Mucosa of stomach (tissue), 1 donor: ENCODE results near the gene HNF1B.
"Not testable (repeated sequence)": the region's sequence is repeated elsewhere in the genome, so short reads cannot be mapped to it uniquely, and the experiment has no call there.

Source experiments
- H3K27me3 ChIP-seq: one replicate; pipeline ENCODE4 v1.7.0; 2013; ENCODE audit warnings: mild to moderate bottlenecking, low read length; ENCODE audit not compliant: control insufficient read depth, insufficient read depth
- H3K36me3 ChIP-seq: one replicate; pipeline ENCODE4 v1.7.0; 2013; ENCODE audit warnings: low read length; ENCODE audit not compliant: control insufficient read depth, insufficient read depth
- H3K4me1 ChIP-seq: one replicate; pipeline ENCODE4 v1.7.0; 2013; ENCODE audit warnings: mild to moderate bottlenecking, low read length; ENCODE audit not compliant: control insufficient read depth, insufficient read depth
- H3K4me3 ChIP-seq: one replicate; pipeline ENCODE4 v1.7.0; 2013; ENCODE audit warnings: low read length
- H3K9ac ChIP-seq: one replicate; pipeline ENCODE4 v1.7.0; 2013; ENCODE audit warnings: mild to moderate bottlenecking, low read length, moderate library complexity
- H3K9me3 ChIP-seq: one replicate; pipeline ENCODE4 v1.7.0; 2013; ENCODE audit warnings: mild to moderate bottlenecking, low read length, moderate library complexity; ENCODE audit not compliant: control insufficient read depth
- donor health status: Pancreatic carcinoma.

HNF1B gene

GRCh38 chr17:37744961-37745800 is at the start of gene HNF1B:
Gene HNF1B (minus strand): TSS chr17:37745059. CDS start chr17:37744884, 175 bp downstream.
- Histone ChIP-seq H3K27me3 (peaks cover 51% of the 10 kb centered on the region), H3K9me3 (no peaks in the 10 kb centered on the region), H3K9ac (peak within 1 kb of the TSS; percentile 89), H3K36me3 (no peaks in the 10 kb centered on the region), H3K4me1 (peaks cover 17% of the 10 kb centered on the region), H3K4me3 (peak within 1 kb of the TSS; percentile 66)

- Histone ChIP-seq H3K36me3 (no peaks in the 10 kb centered on the region), H3K9me3 (no peaks in the 10 kb centered on the region), H3K4me3 (no peak overlapping the region), H3K27me3 (peaks cover 4% of the 10 kb centered on the region), H3K9ac (no peak overlapping the region), H3K4me1 (no peaks in the 10 kb centered on the region)
Observed at GRCh38 chr17:37792787-37793186, 47.9 kb upstream of the HNF1B start.

GRCh38 chr17:37791447-37792399 is 46.9 kb upstream of the HNF1B start:
- no peaks in the 10 kb centered on the region for H3K36me3 ChIP-seq
- H3K27me3 ChIP-seq: peaks cover 4% of the 10 kb centered on the region
- H3K9ac ChIP-seq: no peak overlapping the region
- H3K9me3 ChIP-seq: no peaks in the 10 kb centered on the region
- H3K4me3 ChIP-seq: no peak overlapping the region
- H3K4me1 ChIP-seq: peaks cover 8% of the 10 kb centered on the region

GRCh38 chr17:37789771-37790541 is 45.1 kb upstream of the HNF1B start:
- Histone ChIP-seq H3K9ac (no peak overlapping the region), H3K4me3 (no peak overlapping the region), H3K27me3 (peaks cover 4% of the 10 kb centered on the region), H3K9me3 (no peaks in the 10 kb centered on the region), H3K36me3 (no peaks in the 10 kb centered on the region), H3K4me1 (peaks cover 8% of the 10 kb centered on the region)

- Histone ChIP-seq H3K4me3 (no peak overlapping the region), H3K4me1 (peaks cover 8% of the 10 kb centered on the region), H3K36me3 (no peaks in the 10 kb centered on the region), H3K9ac (no peak overlapping the region), H3K9me3 (no peaks in the 10 kb centered on the region), H3K27me3 (peaks cover 4% of the 10 kb centered on the region)
Observed at GRCh38 chr17:37789021-37789565, 44.2 kb upstream of the HNF1B start.

GRCh38 chr17:37788526-37788925 is 43.7 kb upstream of the HNF1B start:
- no peak overlapping the region for H3K4me3 ChIP-seq
- no peaks in the 10 kb centered on the region for H3K9me3 ChIP-seq
- H3K27me3 ChIP-seq: peaks cover 4% of the 10 kb centered on the region
- no peak overlapping the region for H3K9ac ChIP-seq
- H3K4me1 ChIP-seq: peaks cover 8% of the 10 kb centered on the region
- H3K36me3 ChIP-seq: no peaks in the 10 kb centered on the region

GRCh38 chr17:37787055-37787757 is 42.3 kb upstream of the HNF1B start:
- Histone ChIP-seq H3K4me3 (no peak overlapping the region), H3K9ac (no peak overlapping the region), H3K36me3 (no peaks in the 10 kb centered on the region), H3K4me1 (peaks cover 8% of the 10 kb centered on the region), H3K27me3 (peaks cover 4% of the 10 kb centered on the region), H3K9me3 (no peaks in the 10 kb centered on the region)

GRCh38 chr17:37786481-37786880 is 41.6 kb upstream of the HNF1B start:
- no peak overlapping the region for H3K9ac ChIP-seq
- H3K9me3 ChIP-seq: no peaks in the 10 kb centered on the region
- H3K27me3 ChIP-seq: peaks cover 4% of the 10 kb centered on the region
- H3K4me1 ChIP-seq: peaks cover 8% of the 10 kb centered on the region
- H3K4me3 ChIP-seq: no peak overlapping the region
- no peaks in the 10 kb centered on the region for H3K36me3 ChIP-seq

GRCh38 chr17:37782460-37782859 is 37.6 kb upstream of the HNF1B start:
- not testable (repeated sequence) for H3K4me3 ChIP-seq, H3K9me3 ChIP-seq, H3K36me3 ChIP-seq, H3K27me3 ChIP-seq, H3K9ac ChIP-seq, H3K4me1 ChIP-seq

GRCh38 chr17:37781451-37781850 is 36.6 kb upstream of the HNF1B start:
- H3K9ac ChIP-seq: no peak overlapping the region
- H3K9me3 ChIP-seq: no peaks in the 10 kb centered on the region
- H3K36me3 ChIP-seq: no peaks in the 10 kb centered on the region
- no peaks in the 10 kb centered on the region for H3K4me1 ChIP-seq
- no peak overlapping the region for H3K4me3 ChIP-seq
- no peaks in the 10 kb centered on the region for H3K27me3 ChIP-seq

GRCh38 chr17:37779554-37779953 is 34.7 kb upstream of the HNF1B start:
- Histone ChIP-seq H3K27me3 (no peaks in the 10 kb centered on the region), H3K9ac (no peak overlapping the region), H3K4me3 (no peak overlapping the region)

More at GRCh38 chr17:37779554-37779953, 34.7 kb upstream of the HNF1B start:
- no peaks in the 10 kb centered on the region for H3K36me3 ChIP-seq
- no peaks in the 10 kb centered on the region for H3K4me1 ChIP-seq
- no peaks in the 10 kb centered on the region for H3K9me3 ChIP-seq
